IMR-90 (cell line): ENCODE data around the gene ASIC2. TPM values are rescaled to one million over a fixed set of nuclear protein-coding genes. Genes with fewer than 3 reads are reported as not detected.

Experiments used
- ATAC-seq: fragments of 200-7000 bp; cut with Tn5 transposase; 2 replicates; pipeline ENCODE4 v1.9.1; 2020; ENCODE audit warnings: low read depth, mild to moderate bottlenecking, moderate library complexity
- BruUV-seq: library from RNA; stranded (reverse); fragments of 400-500 nt; replicated peaks from 2 replicates; lab custom pipeline; 2021; lab: Mats Ljungman, UMichigan
- CTCF ChIA-PET: fragments of 300-600 bp; formaldehyde crosslinking; extraction: SDS; loops from one replicate; lab custom pipeline; 2021; ENCODE audit warnings: antibody characterized with exemption; lab: Yijun Ruan, JAX
- POLR2A ChIA-PET: fragments of 300-600 bp; sonication (Branson Sonifier 250); formaldehyde crosslinking; loops from one replicate; lab custom pipeline; 2022; ENCODE audit warnings: antibody characterized with exemption; ENCODE audit not compliant: unreplicated experiment; lab: Charles Lee
- DNase-seq: peaks from one replicate; pipeline ENCODE4 v3.0.0; 2013
- H2AFZ ChIP-seq: replicated peaks from 2 replicates; pipeline ENCODE3; 2013; ENCODE audit warnings: low read length, mild to moderate bottlenecking; ENCODE audit not compliant: poor library complexity
- H2AK5ac ChIP-seq: 2 replicates; pipeline ENCODE4 v1.6.1; 2013; ENCODE audit warnings: low read depth, low read length, inconsistent platforms
- H2AK9ac ChIP-seq: replicated peaks from 2 replicates; pipeline ENCODE3; 2013; ENCODE audit warnings: mild to moderate bottlenecking, low read depth, low read length, moderate library complexity; ENCODE audit not compliant: poor library complexity
- H2BK120ac ChIP-seq: 2 replicates; pipeline ENCODE4 v1.6.1; 2013; ENCODE audit warnings: low read depth, low read length, inconsistent platforms
- H2BK15ac ChIP-seq: 3 replicates; pipeline ENCODE4 v1.6.1; 2013; ENCODE audit warnings: low read depth, low read length, inconsistent platforms
- H2BK20ac ChIP-seq: 2 replicates; pipeline ENCODE4 v1.6.1; 2013; ENCODE audit warnings: low read depth, mild to moderate bottlenecking, inconsistent platforms, low read length, moderate library complexity
- H2BK5ac ChIP-seq: 2 replicates; pipeline ENCODE4 v1.6.1; 2013; ENCODE audit warnings: mild to moderate bottlenecking, low read depth, low read length, inconsistent platforms; ENCODE audit not compliant: poor library complexity, severe bottlenecking
- H3K14ac ChIP-seq: replicated peaks from 2 replicates; pipeline ENCODE4 v1.6.1; 2013; ENCODE audit warnings: low read depth, low read length, inconsistent platforms
- H3K18ac ChIP-seq: 2 replicates; pipeline ENCODE4 v1.6.1; 2013; ENCODE audit warnings: low read depth, low read length, control low read depth
- H3K23ac ChIP-seq: 2 replicates; pipeline ENCODE4 v1.6.1; 2013; ENCODE audit warnings: low read depth, low read length, inconsistent platforms
- H3K27ac ChIP-seq: 2 replicates; pipeline ENCODE4 v1.5.1; 2013; ENCODE audit warnings: mild to moderate bottlenecking, control low read depth, low read length; ENCODE audit not compliant: insufficient read depth
- H3K27me3 ChIP-seq: 2 replicates; pipeline ENCODE4 v1.6.1; 2013; ENCODE audit warnings: low read length; ENCODE audit not compliant: control insufficient read depth, insufficient read depth
- H3K36me3 ChIP-seq: 2 replicates; pipeline ENCODE4 v1.6.1; 2013; ENCODE audit warnings: low read length, mixed read lengths; ENCODE audit not compliant: control insufficient read depth, insufficient read depth
- H3K4ac ChIP-seq: 2 replicates; pipeline ENCODE4 v1.6.1; 2013; ENCODE audit warnings: low read depth, low read length, inconsistent platforms
- H3K4me1 ChIP-seq: 2 replicates; pipeline ENCODE4 v1.6.1; 2013; ENCODE audit warnings: low read length, mixed read lengths; ENCODE audit not compliant: control insufficient read depth, insufficient read depth
- H3K4me2 ChIP-seq: 2 replicates; pipeline ENCODE4 v1.6.1; 2013; ENCODE audit warnings: low read depth, mild to moderate bottlenecking, control low read depth, low read length, moderate library complexity
- H3K4me3 ChIP-seq: 2 replicates; pipeline ENCODE4 v1.5.1; 2013; ENCODE audit warnings: low read depth, mild to moderate bottlenecking, control low read depth, low read length, moderate library complexity; ENCODE audit not compliant: insufficient read depth
- H3K56ac ChIP-seq: 2 replicates; pipeline ENCODE4 v1.6.1; 2013; ENCODE audit warnings: low read length, inconsistent platforms; ENCODE audit not compliant: insufficient read depth; ENCODE audit errors: extremely low read depth
- H3K79me1 ChIP-seq, 2 experiments: 2 replicates each; pipeline ENCODE4 v1.6.1; 2013; ENCODE audit warnings: low read length in 2 of 2, inconsistent platforms in 1 of 2, low read depth in 1 of 2
- H3K9ac ChIP-seq: 2 replicates; pipeline ENCODE4 v1.6.1; 2013; ENCODE audit warnings: low read depth, low read length, control low read depth
- H3K9me1 ChIP-seq: 2 replicates; pipeline ENCODE4 v1.6.1; 2013; ENCODE audit warnings: low read length, inconsistent platforms; ENCODE audit not compliant: insufficient read depth
- H3K9me3 ChIP-seq: 2 replicates; pipeline ENCODE4 v1.6.1; 2013; ENCODE audit warnings: low read length; ENCODE audit not compliant: control insufficient read depth, insufficient read depth
- H4K20me1 ChIP-seq: 2 replicates; pipeline ENCODE4 v1.6.1; 2013; ENCODE audit warnings: low read length, inconsistent platforms; ENCODE audit not compliant: insufficient read depth
- H4K5ac ChIP-seq: 2 replicates; pipeline ENCODE4 v1.6.1; 2013; ENCODE audit warnings: mild to moderate bottlenecking, low read depth, low read length, control low read depth
- H4K8ac ChIP-seq, 2 experiments: 2 replicates each; pipeline ENCODE4 v1.6.1; 2013; ENCODE audit warnings: low read depth in 2 of 2, low read length in 2 of 2, control low read depth in 1 of 2, inconsistent platforms in 1 of 2
- H4K91ac ChIP-seq: 2 replicates; pipeline ENCODE4 v1.6.1; 2013; ENCODE audit warnings: low read depth, low read length, inconsistent platforms; ENCODE audit not compliant: insufficient read depth
- BHLHE40 ChIP-seq: fragments of 150-350 bp; IDR thresholded peaks from 2 replicates; pipeline ENCODE4 v1.6.1; 2016; ENCODE audit warnings: mild to moderate bottlenecking, low read depth, low read length
- CEBPB ChIP-seq: IDR thresholded peaks from 2 replicates; pipeline ENCODE4 v1.6.1; 2012; ENCODE audit warnings: low read depth, low read length, improper control_type of control experiment
- CHD1 ChIP-seq: IDR thresholded peaks from 2 replicates; pipeline ENCODE4 v1.6.1; 2012; ENCODE audit warnings: low read depth, low read length, improper control_type of control experiment
- CTCF ChIP-seq: conservative IDR thresholded peaks from 2 replicates; pipeline ENCODE4 v1.5.1; 2012; ENCODE audit warnings: mild to moderate bottlenecking, low read depth, low read length, improper control_type of control experiment
- ELK1 ChIP-seq: fragments of 150-350 bp; IDR thresholded peaks from 2 replicates; pipeline ENCODE4 v1.6.1; 2016; ENCODE audit warnings: low read depth, mild to moderate bottlenecking, low read length, moderate library complexity, borderline replicate concordance
- FOS ChIP-seq: fragments of 150-350 bp; IDR thresholded peaks from 2 replicates; pipeline ENCODE4 v1.6.1; 2016; ENCODE audit warnings: low read depth, low read length
- MAFK ChIP-seq: IDR thresholded peaks from 2 replicates; pipeline ENCODE4 v1.6.1; 2012; ENCODE audit warnings: low read depth, low read length, improper control_type of control experiment
- MAZ ChIP-seq: IDR thresholded peaks from 2 replicates; pipeline ENCODE4 v1.6.1; 2012; ENCODE audit warnings: low read depth, mild to moderate bottlenecking, low read length, improper control_type of control experiment, moderate library complexity, borderline replicate concordance
- MXI1 ChIP-seq: IDR thresholded peaks from 2 replicates; pipeline ENCODE4 v1.6.1; 2012; ENCODE audit warnings: low read depth, mild to moderate bottlenecking, low read length, moderate library complexity, borderline replicate concordance
- NFE2L2 ChIP-seq: fragments of 150-350 bp; IDR thresholded peaks from 2 replicates; pipeline ENCODE4 v1.6.1; 2016; ENCODE audit warnings: low read depth, mild to moderate bottlenecking, low read length
- POLR2A ChIP-seq: IDR thresholded peaks from 2 replicates; pipeline ENCODE4 v1.6.1; 2012; ENCODE audit warnings: mild to moderate bottlenecking, low read depth, low read length
- RAD21 ChIP-seq: IDR thresholded peaks from 2 replicates; pipeline ENCODE4 v1.6.1; 2012; ENCODE audit warnings: low read length, improper control_type of control experiment
- RCOR1 ChIP-seq: IDR thresholded peaks from 2 replicates; pipeline ENCODE4 v1.6.1; 2012; ENCODE audit warnings: mild to moderate bottlenecking, low read length, improper control_type of control experiment; ENCODE audit not compliant: insufficient replicate concordance
- RFX5 ChIP-seq: IDR thresholded peaks from 2 replicates; pipeline ENCODE4 v1.8.0; 2012; ENCODE audit warnings: low read depth, mild to moderate bottlenecking, low read length, moderate library complexity
- SMC3 ChIP-seq: fragments of 150-350 bp; IDR thresholded peaks from 2 replicates; pipeline ENCODE4 v1.6.1; 2016; ENCODE audit warnings: low read depth, mild to moderate bottlenecking, antibody characterized with exemption, low read length, moderate library complexity
- USF2 ChIP-seq: fragments of 150-350 bp; IDR thresholded peaks from 2 replicates; pipeline ENCODE4 v1.6.1; 2017; ENCODE audit warnings: mild to moderate bottlenecking, antibody characterized with exemption, low read length, low read depth
- WGBS, 2 experiments: methylation state at CpG; one replicate each; pipeline versions ENCODE4 v1.1.5 to v1.1.7; 2013; ENCODE audit warnings: missing lambda C conversion rate in 2 of 2; ENCODE audit not compliant: insufficient read length in 1 of 2; ENCODE audit errors: extremely low coverage in 2 of 2; 5-methylcytosine and 5-hydroxymethylcytosine counted together
- dilution Hi-C: fragments of 300-500 bp; cut with HindIII; formaldehyde crosslinking; loops from one replicate; pipeline ENCODE4 v1.14.3; 2018; ENCODE audit warnings: low sequenced_read_pairs; ENCODE audit not compliant: unreplicated experiment
- in situ Hi-C: fragments of 300-500 bp; cut with MboI; formaldehyde crosslinking; loops from 3 replicates; pipeline ENCODE4 v1.14.3; 2019; ENCODE audit warnings: low sequenced_read_pairs, inconsistent platforms, mixed read lengths
- intact Hi-C: fragments of 100-400 bp; cut with micrococcal nuclease; formaldehyde crosslinking; loops from 2 replicates; pipeline ENCODE4 v1.10.0; 2022
- polyA plus RNA-seq, 3 experiments: library from polyadenylated mRNA; depleted of rRNA; stranded (reverse); fragments of >200 nt; gene quantifications; 2 replicates each; pipeline ENCODE4 v1.2.3, GENCODE V29; 2012; ENCODE audit warnings: low replicate concordance in 1 of 3
- total RNA-seq: library from RNA; depleted of rRNA; stranded (reverse); fragments of >200 nt; gene quantifications from 2 replicates; pipeline ENCODE4 v1.2.3, GENCODE V29; 2012

ASIC2 gene
- total and polyA plus RNA-seq, 2 of the 4 experiments (the other 2 are of a cell fraction), result under 0.01 to 0.15 TPM

GRCh38 chr17:33131620-33132019 is 161.5 kb downstream of the ASIC2 start:
- Histone ChIP-seq H3K23ac (no peak overlapping the region), H3K4me2 (no peak overlapping the region), H2BK5ac (no peak overlapping the region), H3K18ac (no peak overlapping the region), H4K8ac (no peak overlapping the region), H3K9me3 (no peaks in the 10 kb centered on the region), H3K27me3 (no peaks in the 10 kb centered on the region; the same call in 1 of the 2 replicates), H4K20me1 (no peaks in the 10 kb centered on the region), H3K14ac (no peak overlapping the region), H2AK9ac (no peak overlapping the region), H3K9me1 (no peaks in the 10 kb centered on the region), H4K91ac (no peak overlapping the region), H3K4me3 (no peak overlapping the region), H3K4ac (no peak overlapping the region), H2BK15ac (no peak overlapping the region), H3K36me3 (no peaks in the 10 kb centered on the region), H3K56ac (no peak overlapping the region), H3K79me1 (no peaks in the 10 kb centered on the region), H2BK20ac (no peak overlapping the region), H2BK120ac (no peak overlapping the region), H3K4me1 (no peaks in the 10 kb centered on the region), H3K27ac (no peak overlapping the region), H2AK5ac (no peak overlapping the region), H2AFZ (no peak overlapping the region), H4K5ac (no peak overlapping the region), H3K9ac (no peak overlapping the region)
- intact Hi-C loops, result no loop called here
- ChIA-PET CTCF (no interaction called here), POLR2A (no interaction called here)
- DNase-seq (no peak), ATAC-seq (no peak)
- WGBS, 2 experiments, result 100% methylated on average over 2 of the region's 7 CpGs; no CpG with 5 or more reads in 1 of the 2 experiments
- no peak for TF ChIP-seq MAZ
- no peak for TF ChIP-seq MXI1
- no peak for TF ChIP-seq NFE2L2
- TF ChIP-seq CHD1, result no peak
- no peak for TF ChIP-seq RCOR1
- TF ChIP-seq USF2, result no peak
- no peak for TF ChIP-seq ELK1
- no peak for TF ChIP-seq CEBPB
- no peak for TF ChIP-seq CTCF
- TF ChIP-seq RFX5, result no peak
- TF ChIP-seq MAFK, result no peak
- TF ChIP-seq SMC3, result no peak
- TF ChIP-seq RAD21, result no peak
- no peak for TF ChIP-seq FOS
- TF ChIP-seq POLR2A, result no peak
- TF ChIP-seq BHLHE40, result no peak
- dilution Hi-C loops, result no loop called here
- in situ Hi-C loops, result no loop called here
- BruUV-seq, result no TSS peak
